K562 (cell line): Measurements from ENCODE around the gene MAGI1. TPM values are rescaled to one million over a fixed set of nuclear protein-coding genes. Genes with fewer than 3 reads are reported as not detected.

Source experiments
- ATAC-seq: fragments of 200-7000 bp; cut with Tn5 transposase; 3 replicates; pipeline ENCODE4 v1.9.1; 2020; ENCODE audit warnings: moderate library complexity
- BruUV-seq: library from RNA; stranded (reverse); fragments of 400-500 nt; replicated peaks from 2 replicates; lab custom pipeline; 2021; lab: Mats Ljungman, UMichigan
- CTCF ChIA-PET: fragments of 300-600 bp; formaldehyde crosslinking; extraction: SDS; loops from one replicate; lab custom pipeline; 2021; ENCODE audit warnings: low intra/inter-chr PET ratio; lab: Yijun Ruan, JAX
- POLR2A ChIA-PET: fragments of 300-600, 350-650 bp; sonication (Branson Sonifier 250); formaldehyde crosslinking; extraction: SDS; loops from one replicate; lab custom pipeline; 2021; ENCODE audit warnings: antibody characterized with exemption, inconsistent platforms; lab: Yijun Ruan, JAX
- DNase-seq, 4 experiments: peaks; one replicate each; pipeline versions ENCODE4 v3.0.0 to v3.0.0-alpha.2; 2011 to 2018; ENCODE audit warnings: low spot score in 3 of 4, mixed read lengths in 3 of 4; ENCODE audit errors: extremely low read depth in 1 of 4
- FAIRE-seq: peaks from 2 replicates; lab custom pipeline; 2011; peaks lifted over from hg19 to GRCh38; lab: Jason Lieb, UNC
- H2AFZ ChIP-seq: 2 replicates; pipeline ENCODE4 v1.6.0; 2011; ENCODE audit warnings: low read depth, low read length, control low read depth, inconsistent platforms
- H3K27ac ChIP-seq: fragments of 200-600 bp; 3 replicates; pipeline ENCODE4 v1.8.0; 2011; ENCODE audit warnings: low read depth, mild to moderate bottlenecking, control low read depth, inconsistent platforms, low read length, moderate library complexity, mixed read lengths; ENCODE audit errors: extremely low read depth
- H3K27me3 ChIP-seq, 2 experiments: fragments of 300-600 bp in 1 of 2; 2 replicates in 1 of 2; 3 replicates in 1 of 2; pipeline versions ENCODE4 v1.6.0 to v1.8.0; 2011; ENCODE audit warnings: inconsistent platforms in 2 of 2, low read length in 2 of 2, mild to moderate bottlenecking in 1 of 2, mixed read lengths in 1 of 2, moderate library complexity in 1 of 2; ENCODE audit not compliant: control insufficient read depth in 2 of 2, insufficient read depth in 2 of 2
- H3K36me3 ChIP-seq: fragments of 300-600 bp; 3 replicates; pipeline ENCODE4 v1.8.0; 2011; ENCODE audit warnings: mild to moderate bottlenecking, low read length, inconsistent platforms; ENCODE audit not compliant: control insufficient read depth, insufficient read depth
- H3K4me1 ChIP-seq, 2 experiments: fragments of 200-600 bp in 1 of 2; replicated peaks in 1 of 2; 2 replicates in 1 of 2; 3 replicates in 1 of 2; pipeline versions ENCODE4 v1.5.1 to v1.8.0; 2011; ENCODE audit warnings: inconsistent platforms in 2 of 2, low read length in 2 of 2, mild to moderate bottlenecking in 1 of 2, mixed read lengths in 1 of 2, moderate library complexity in 1 of 2; ENCODE audit not compliant: control insufficient read depth in 2 of 2, insufficient read depth in 2 of 2
- H3K4me2 ChIP-seq: 2 replicates; pipeline ENCODE4 v1.6.1; 2011; ENCODE audit warnings: low read length, control low read depth, inconsistent platforms, mixed read lengths; ENCODE audit not compliant: insufficient read depth
- H3K4me3 ChIP-seq: fragments of 200-600 bp; sonication (generic), shearing (Covaris generic); 2 replicates; pipeline ENCODE4 v1.5.1; 2016; ENCODE audit warnings: control low read depth, inconsistent platforms
- H3K79me2 ChIP-seq: fragments of 200-600 bp; 3 replicates; pipeline ENCODE4 v1.8.0; 2011; ENCODE audit warnings: low read length, inconsistent platforms; ENCODE audit not compliant: control insufficient read depth, insufficient read depth
- H3K9ac ChIP-seq, 2 experiments: 2 replicates each; pipeline versions ENCODE4 v1.6.0 to v1.6.1; 2011; ENCODE audit warnings: low read depth in 2 of 2, low read length in 2 of 2, control low read depth in 1 of 2, inconsistent platforms in 1 of 2, mild to moderate bottlenecking in 1 of 2, mixed read lengths in 1 of 2; ENCODE audit not compliant: insufficient read depth in 1 of 2
- H3K9me1 ChIP-seq: one replicate; pipeline ENCODE4 v1.6.0; 2011; ENCODE audit warnings: inconsistent platforms, mild to moderate bottlenecking, low read length, moderate library complexity; ENCODE audit not compliant: control insufficient read depth, insufficient read depth
- H3K9me3 ChIP-seq: replicated peaks from 2 replicates; pipeline ENCODE4 v1.5.1; 2011; ENCODE audit warnings: low read depth, low read length, inconsistent platforms; ENCODE audit not compliant: control insufficient read depth, insufficient read depth
- H4K20me1 ChIP-seq: replicated peaks from 2 replicates; pipeline ENCODE4 v1.6.1; 2011; ENCODE audit warnings: low read length, inconsistent platforms, mixed read lengths; ENCODE audit not compliant: control insufficient read depth, insufficient read depth
- FOXK2 ChIP-seq, 2 experiments: fragments of 450-650 bp; IDR thresholded peaks in 1 of 2; conservative IDR thresholded peaks in 1 of 2; 2 replicates each; pipeline ENCODE4 v1.6.1; 2016; ENCODE audit warnings: low read depth in 2 of 2, mild to moderate bottlenecking in 1 of 2
- IRF2 ChIP-seq: sonication (generic); formaldehyde crosslinking; IDR thresholded peaks from 2 replicates; pipeline ENCODE4 v1.8.1; 2022; ENCODE audit warnings: mild to moderate bottlenecking, missing genetic modification reagents
- JUND ChIP-seq, 2 experiments: IDR thresholded peaks; 2 replicates in 1 of 2; 3 replicates in 1 of 2; pipeline ENCODE4 v1.6.1; 2011; ENCODE audit warnings: borderline replicate concordance in 2 of 2, low read depth in 2 of 2, low read length in 2 of 2, improper control_type of control experiment in 1 of 2, missing biosample characterization in 1 of 2, missing genetic modification characterization in 1 of 2, missing genetic modification reagents in 1 of 2
- KDM1A ChIP-seq, 2 experiments: fragments of 450-650 bp; IDR thresholded peaks; 2 replicates each; pipeline ENCODE4 v1.6.1; 2016; ENCODE audit warnings: mild to moderate bottlenecking in 2 of 2
- NUFIP1 ChIP-seq: fragments of 450-650 bp; IDR thresholded peaks from 2 replicates; pipeline ENCODE4 v1.6.1; 2018; ENCODE audit not compliant: partially characterized antibody
- TAF1 ChIP-seq: IDR thresholded peaks from 2 replicates; pipeline ENCODE4 v1.6.1; 2011; ENCODE audit warnings: mild to moderate bottlenecking, low read length, moderate library complexity; ENCODE audit not compliant: insufficient read depth, control insufficient read depth, severe bottlenecking; ENCODE audit errors: extremely low read depth
- ZNF584 ChIP-seq: fragments of 200-800 bp; sonication (Bioruptor generic); IDR thresholded peaks from 2 replicates; pipeline ENCODE4 v1.6.1; 2016; ENCODE audit warnings: low read depth, mild to moderate bottlenecking, missing genetic modification characterization, missing compliant biosample characterization
- ZNF586 ChIP-seq: fragments of 450-650 bp; formaldehyde crosslinking; conservative IDR thresholded peaks from 2 replicates; pipeline ENCODE4 v1.4.0; 2020; ENCODE audit warnings: mild to moderate bottlenecking, moderate library complexity
- WGBS: fragments of 100-300 bp; shearing (Covaris generic); methylation state at CpG from one replicate; pipeline ENCODE4 v1.1.6; 2016; ENCODE audit warnings: low coverage, mixed read lengths; ENCODE audit not compliant: insufficient coverage; ENCODE audit errors: missing lambda C conversion rate; 5-methylcytosine and 5-hydroxymethylcytosine counted together
- in situ Hi-C: fragments of 300-500 bp; cut with MboI; formaldehyde crosslinking; loops from 4 replicates; pipeline ENCODE4 v1.15.0; 2018; ENCODE audit warnings: inconsistent platforms, mixed read lengths
- intact Hi-C: fragments of 100-400 bp; cut with micrococcal nuclease; formaldehyde crosslinking; loops from 2 replicates; pipeline ENCODE4 v1.14.2; 2022
- polyA plus RNA-seq, 8 experiments: library from polyadenylated mRNA; depleted of rRNA in 4 of 8; stranded (reverse) in 5 of 8; unstranded in 3 of 8; fragments of >200 nt; fragmentation: Nextera tagmentation in 2 of 8; fragmentation: Illumina TruSeq in 1 of 8; extraction: Ambion mirVana in 2 of 8; extraction: Trizol in 1 of 8; gene quantifications; 2 replicates each; pipeline versions ENCODE4 v1.2.1 to v1.2.3, GENCODE V29; 2011 to 2014; ENCODE audit warnings: inconsistent platforms in 1 of 8, missing spikeins in 1 of 8
- total RNA-seq, 7 experiments: library from RNA; depleted of rRNA in 6 of 7; stranded (reverse); fragments of >200 nt in 6 of 7; fragmentation: Illumina TruSeq in 2 of 7; extraction: Trizol in 2 of 7; gene quantifications; 2 replicates each; pipeline versions ENCODE4 v1.2.1 to v1.2.3, GENCODE V29; 2011 to 2021; ENCODE audit warnings: low replicate concordance in 1 of 7
- TF ChIP-seq, protein P1 (sequence below): fragments of 450-650 bp; IDR thresholded peaks from 2 replicates; pipeline ENCODE4 v1.6.1; 2016; ENCODE audit warnings: mild to moderate bottlenecking

Gene MAGI1
- total and polyA plus RNA-seq, 9 of the 15 experiments (the other 6 are each of a cell fraction or from before 2014, with no cell fraction given): 7.8 to 59.4 (median 43.2) TPM

DNA sequence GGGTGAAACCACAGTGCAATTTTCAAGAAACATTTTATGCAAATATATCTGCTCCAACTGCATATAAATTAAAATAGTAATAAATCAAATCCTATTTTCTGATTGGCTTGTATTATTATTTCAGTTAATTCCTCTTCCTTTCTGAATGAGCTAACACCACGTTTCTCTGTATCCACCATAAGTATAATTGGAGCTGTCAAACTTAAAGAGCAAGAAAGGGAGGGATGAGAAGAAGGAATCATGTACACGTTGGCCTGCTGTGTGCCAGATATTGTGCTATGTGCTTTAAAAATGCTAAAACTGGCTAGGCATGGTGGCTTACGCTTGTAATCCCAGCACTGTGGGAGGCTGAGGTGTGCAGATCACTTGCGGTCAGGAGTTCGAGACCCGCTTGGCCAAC lies 180.0 kb downstream of the MAGI1 start:
- no peak overlapping the region for H3K4me2 ChIP-seq
- POLR2A ChIA-PET: no interaction called here
- in situ Hi-C loops: no loop called here
- no peak overlapping the region for H3K9ac ChIP-seq
- no peaks in the 10 kb centered on the region for H4K20me1 ChIP-seq
- TF ChIP-seq ZNF584 (CRISPR knock-in tag): no peak
- TF ChIP-seq KDM1A (IDR thresholded peaks at IDR 0.05): no peak
- no peak for TF ChIP-seq IRF2 (CRISPR knock-in tag)
- TF ChIP-seq JUND (IDR thresholded peaks at IDR 0.05; ENCODE audit: borderline replicate concordance, low read depth, low read length): no peak
- no peak for TF ChIP-seq JUND (tag; IDR thresholded peaks at IDR 0.05; ENCODE audit: borderline replicate concordance, low read depth, low read length)
- TF ChIP-seq, protein P1, sequence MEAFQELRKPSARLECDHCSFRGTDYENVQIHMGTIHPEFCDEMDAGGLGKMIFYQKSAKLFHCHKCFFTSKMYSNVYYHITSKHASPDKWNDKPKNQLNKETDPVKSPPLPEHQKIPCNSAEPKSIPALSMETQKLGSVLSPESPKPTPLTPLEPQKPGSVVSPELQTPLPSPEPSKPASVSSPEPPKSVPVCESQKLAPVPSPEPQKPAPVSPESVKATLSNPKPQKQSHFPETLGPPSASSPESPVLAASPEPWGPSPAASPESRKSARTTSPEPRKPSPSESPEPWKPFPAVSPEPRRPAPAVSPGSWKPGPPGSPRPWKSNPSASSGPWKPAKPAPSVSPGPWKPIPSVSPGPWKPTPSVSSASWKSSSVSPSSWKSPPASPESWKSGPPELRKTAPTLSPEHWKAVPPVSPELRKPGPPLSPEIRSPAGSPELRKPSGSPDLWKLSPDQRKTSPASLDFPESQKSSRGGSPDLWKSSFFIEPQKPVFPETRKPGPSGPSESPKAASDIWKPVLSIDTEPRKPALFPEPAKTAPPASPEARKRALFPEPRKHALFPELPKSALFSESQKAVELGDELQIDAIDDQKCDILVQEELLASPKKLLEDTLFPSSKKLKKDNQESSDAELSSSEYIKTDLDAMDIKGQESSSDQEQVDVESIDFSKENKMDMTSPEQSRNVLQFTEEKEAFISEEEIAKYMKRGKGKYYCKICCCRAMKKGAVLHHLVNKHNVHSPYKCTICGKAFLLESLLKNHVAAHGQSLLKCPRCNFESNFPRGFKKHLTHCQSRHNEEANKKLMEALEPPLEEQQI: no peak
- TF ChIP-seq ZNF586 (CRISPR knock-in tag): no peak
- no peak for TF ChIP-seq FOXK2 (conservative IDR thresholded peaks at IDR 0.05 in 1 of 2, IDR thresholded peaks at IDR 0.05 in 1 of 2; ENCODE audit: low read depth in 2 of 2)
- TF ChIP-seq NUFIP1: no peak
- TF ChIP-seq TAF1: no peak
- TF ChIP-seq, all 486 proteins: peak for 0
- no peaks in the 10 kb centered on the region for H3K27me3 ChIP-seq
- H3K36me3 ChIP-seq: no peaks in the 10 kb centered on the region
- H3K9me1 ChIP-seq: no peaks in the 10 kb centered on the region
- ATAC-seq (no peak), FAIRE-seq (no peak), DNase-seq (no peak)
- H3K4me3 ChIP-seq: no peak overlapping the region
- H3K79me2 ChIP-seq: no peaks in the 10 kb centered on the region
- no peaks in the 10 kb centered on the region for H3K4me1 ChIP-seq
- H3K9me3 ChIP-seq: no peaks in the 10 kb centered on the region
- CTCF ChIA-PET: no interaction called here
- BruUV-seq: no TSS peak
- WGBS: 0% methylated on average over 4 of the region's 6 CpGs
- no peak overlapping the region for H2AFZ ChIP-seq
- no peak overlapping the region for H3K27ac ChIP-seq
- intact Hi-C loops: no loop called here
